ENCODE data around the gene RWDD1.

RWDD1 gene

DNA sequence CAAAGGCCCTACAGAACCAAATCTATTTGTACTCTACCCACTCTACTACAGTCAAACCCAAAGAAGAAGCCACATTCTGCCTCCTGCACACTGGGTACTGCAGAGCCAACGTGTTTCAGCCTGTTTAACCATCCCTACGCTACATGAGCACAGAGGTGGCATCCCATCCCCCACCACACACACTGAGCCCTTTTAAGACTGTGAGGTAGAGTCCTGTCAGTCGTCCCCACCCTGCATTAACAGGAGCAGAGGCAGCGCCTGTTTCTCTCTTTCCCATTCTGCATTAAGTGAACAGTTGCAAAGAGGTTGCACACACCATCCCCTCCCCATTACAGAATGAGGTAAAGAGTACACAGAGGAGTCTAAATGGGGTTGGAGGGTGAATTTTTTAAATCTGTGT, 39.8 kb downstream of the RWDD1 start:
- FAIRE-seq (no peak), DNase-seq (ENCODE audit: insufficient read length, low spot score) (no peak)
- no peak for TF ChIP-seq POLR2A (IDR thresholded peaks at IDR 0.05; ENCODE audit: low read depth, low read length)

DNA sequence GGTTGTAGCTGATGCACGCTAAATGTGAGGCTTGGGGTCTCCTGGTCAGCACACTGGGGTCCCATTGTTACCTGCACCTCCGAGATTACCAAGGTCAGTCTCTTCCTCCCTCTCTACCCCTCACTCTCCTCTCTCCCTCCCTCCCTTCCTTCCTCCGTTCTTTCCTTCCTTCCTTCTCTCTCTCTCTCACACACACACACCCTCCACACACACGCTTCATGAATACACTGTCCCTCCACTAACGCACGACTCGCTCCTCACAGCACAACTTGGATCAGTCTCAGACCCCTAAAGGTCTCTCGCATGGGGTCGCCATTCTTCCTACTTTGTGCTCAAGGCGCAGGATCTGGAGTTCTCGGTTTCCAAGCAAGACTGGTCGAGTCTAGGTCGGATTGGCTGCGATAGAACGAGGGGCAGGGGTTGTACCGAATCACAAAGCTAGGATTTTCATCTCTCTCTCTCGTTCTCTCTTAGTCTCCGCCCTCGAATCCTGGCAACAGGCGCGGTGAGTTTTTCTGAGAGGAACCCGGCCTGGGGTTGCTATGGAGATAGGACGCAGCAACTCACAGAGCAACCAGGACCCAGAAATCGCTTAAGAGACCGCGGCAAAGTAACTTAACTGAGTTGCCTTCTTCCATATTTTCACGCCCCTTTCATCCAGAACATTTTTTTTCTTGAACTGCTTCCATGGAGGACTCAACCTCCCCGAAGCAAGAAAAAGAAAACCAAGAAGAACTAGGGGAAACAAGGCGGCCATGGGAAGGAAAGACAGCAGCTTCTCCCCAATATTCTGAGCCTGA, 44.8 kb downstream of the RWDD1 start, which contains the start of gene RSPH4A:
Gene RSPH4A (plus strand): TSS at position 543 of the 800 bp plus-strand sequence. CDS start 145 bp downstream, at position 688.
- FAIRE-seq, result peak; percentile 91
- TF ChIP-seq POLR2A (IDR thresholded peaks at IDR 0.05; ENCODE audit: low read depth, low read length), result no peak; the same call in 1 of the 2 replicates
- peak; percentile 56 for DNase-seq (ENCODE audit: insufficient read length, low spot score)

DNA sequence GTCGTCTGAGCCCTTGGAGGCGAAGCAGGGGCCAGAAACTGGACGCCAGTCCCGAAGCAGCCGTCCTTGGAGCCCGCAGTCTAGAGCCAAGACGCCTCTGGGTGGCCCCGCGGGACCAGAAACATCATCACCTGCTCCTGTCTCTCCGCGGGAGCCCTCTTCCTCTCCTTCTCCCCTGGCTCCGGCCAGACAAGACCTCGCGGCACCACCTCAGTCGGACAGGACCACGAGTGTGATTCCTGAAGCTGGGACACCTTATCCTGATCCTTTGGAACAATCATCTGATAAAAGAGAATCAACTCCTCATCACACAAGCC, 45.4 kb downstream of the RWDD1 start:
- DNase-seq (ENCODE audit: insufficient read length, low spot score), result peak; percentile 1
- TF ChIP-seq POLR2A (IDR thresholded peaks at IDR 0.05; ENCODE audit: low read depth, low read length), result no peak
- FAIRE-seq, result no peak

GRCh38 chr6:116624036-116624805, 52.9 kb downstream of the RWDD1 start:
- no peak for DNase-seq (ENCODE audit: insufficient read length, low spot score)

GRCh38 chr6:116625872-116626271, 54.6 kb downstream of the RWDD1 start:
- FAIRE-seq, result no peak
- TF ChIP-seq POLR2A (IDR thresholded peaks at IDR 0.05; ENCODE audit: low read depth, low read length), result no peak
- DNase-seq (ENCODE audit: insufficient read length, low spot score), result no peak

More at GRCh38 chr6:116624036-116624805, 52.9 kb downstream of the RWDD1 start:
- no peak for TF ChIP-seq POLR2A (IDR thresholded peaks at IDR 0.05; ENCODE audit: low read depth, low read length)
- FAIRE-seq, result no peak

DNA sequence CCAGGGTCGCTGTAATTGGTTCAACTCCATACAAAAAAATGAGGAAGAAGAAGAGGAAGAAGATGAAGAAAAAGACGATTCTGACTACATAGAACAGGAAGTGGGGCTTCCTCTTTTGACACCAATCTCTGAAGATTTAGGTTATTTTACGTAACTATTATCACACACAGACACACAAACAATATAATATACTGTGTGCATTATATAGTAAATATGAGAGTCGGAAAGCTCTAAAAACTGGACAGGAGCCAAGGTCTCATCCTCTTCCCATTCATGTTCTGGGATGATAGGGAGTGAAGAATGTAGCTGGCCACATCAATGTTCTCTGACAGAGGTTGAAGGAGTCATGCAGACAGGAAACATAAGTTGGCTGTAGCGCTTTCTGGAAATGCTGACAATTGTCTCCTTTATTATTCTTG, 58.3 kb downstream of the RWDD1 start:
- DNase-seq (ENCODE audit: insufficient read length, low spot score), result no peak

DNA sequence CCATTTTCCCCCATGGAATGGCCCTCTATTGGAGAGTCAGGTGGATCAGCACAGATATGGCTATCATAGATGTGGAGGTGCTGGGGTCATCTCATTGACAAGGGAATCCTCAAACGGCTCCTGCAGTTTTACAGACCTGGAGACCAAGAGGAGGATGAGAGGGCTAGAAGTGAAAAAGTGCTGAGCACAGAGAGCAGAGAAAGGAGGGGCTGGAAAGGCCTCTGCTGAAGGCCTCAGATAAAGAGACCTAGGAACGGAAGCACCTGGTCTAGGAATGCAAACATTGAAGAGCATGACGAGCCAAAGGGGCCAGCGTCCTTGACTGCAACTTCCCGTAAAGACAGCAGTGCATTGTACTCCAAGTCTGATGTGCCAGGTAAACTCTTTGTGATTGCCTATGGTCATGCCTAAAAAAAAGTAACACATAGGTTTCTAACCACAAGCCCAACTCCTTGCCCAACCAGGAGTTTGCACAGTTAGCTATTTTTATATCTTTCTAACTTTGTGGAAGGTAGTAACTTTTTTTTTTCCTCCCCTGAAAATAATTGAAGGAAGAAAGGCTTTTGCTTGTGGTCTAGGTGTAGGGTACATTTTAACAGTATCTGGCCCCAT, 60.2 kb downstream of the RWDD1 start:
- DNase-seq (ENCODE audit: insufficient read length, low spot score), result no peak
- no peak for TF ChIP-seq POLR2A (IDR thresholded peaks at IDR 0.05; ENCODE audit: low read depth, low read length)
- FAIRE-seq, result no peak

More for the DNA sequence above, 58.3 kb downstream of the RWDD1 start:
- TF ChIP-seq POLR2A (IDR thresholded peaks at IDR 0.05; ENCODE audit: low read depth, low read length), result no peak
- FAIRE-seq, result no peak

DNA sequence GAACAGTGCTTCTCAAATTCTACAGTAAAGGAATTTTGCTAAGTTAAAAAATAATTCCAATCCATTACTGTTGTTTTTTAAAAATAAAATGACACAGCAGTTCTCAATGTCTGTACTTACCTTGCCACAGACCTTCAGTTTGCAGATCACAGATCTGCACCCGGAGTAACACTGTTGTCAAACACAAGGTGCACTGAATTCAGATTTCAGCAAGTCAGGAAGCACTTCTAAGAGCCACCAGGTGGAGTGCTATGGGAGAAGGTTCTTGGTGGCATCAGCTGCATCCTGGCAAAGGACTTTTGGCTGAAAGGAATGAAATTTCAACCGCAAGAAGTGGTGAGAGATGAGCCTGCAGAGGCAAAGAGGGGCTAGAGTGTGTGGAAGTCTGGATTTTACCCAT, 62.4 kb downstream of the RWDD1 start:
- TF ChIP-seq POLR2A (IDR thresholded peaks at IDR 0.05; ENCODE audit: low read depth, low read length), result no peak
- FAIRE-seq (no peak), DNase-seq (ENCODE audit: insufficient read length, low spot score) (peak; percentile 0)
